ENCODE data around the gene RPL18.

- TF ChIP-seq ILF3 (IDR thresholded peaks at IDR 0.05; ENCODE audit: borderline replicate concordance): no peak
- no peak for TF ChIP-seq CTCF (IDR thresholded peaks at IDR 0.05 in 2 of 3, conservative IDR thresholded peaks at IDR 0.05 in 1 of 3; ENCODE audit: insufficient read depth in 2 of 3, low read depth in 1 of 3, low read length in 3 of 3)
- no peak for TF ChIP-seq GATA2 (CRISPR knock-in tag; IDR thresholded peaks at IDR 0.05)
- no peak for TF ChIP-seq ETS1 (conservative IDR thresholded peaks at IDR 0.05; ENCODE audit: control insufficient read depth, low read depth, low read length)
- TF ChIP-seq MAX (CRISPR knock-in tag; IDR thresholded peaks at IDR 0.05): no peak
- no peak for TF ChIP-seq MTF1 (CRISPR knock-in tag; IDR thresholded peaks at IDR 0.05; ENCODE audit: borderline replicate concordance)
- no peak for TF ChIP-seq SMC3 (conservative IDR thresholded peaks at IDR 0.05; ENCODE audit: insufficient read depth, low read depth, low read length)
- TF ChIP-seq GATAD2A (IDR thresholded peaks at IDR 0.05): no peak
- no peak for TF ChIP-seq FOXK2 (conservative IDR thresholded peaks at IDR 0.05 in 1 of 2, IDR thresholded peaks at IDR 0.05 in 1 of 2; ENCODE audit: low read depth in 2 of 2)
- TF ChIP-seq ZNF592 (IDR thresholded peaks at IDR 0.05): no peak
- TF ChIP-seq ZBTB26 (CRISPR knock-in tag; IDR thresholded peaks at IDR 0.05): no peak
- no peak for TF ChIP-seq ZKSCAN8 (CRISPR knock-in tag; IDR thresholded peaks at IDR 0.05)
- no peak for TF ChIP-seq POLR2B (IDR thresholded peaks at IDR 0.05; ENCODE audit: low read depth, partially characterized antibody)
These were observed 1.6 kb downstream of the RPL18 start for GRCh38 chr19:48617146-48617937.

Data from K562 (cell line).